Measurements from ENCODE around the gene HYAL3.
"Not testable (repeated sequence)": the region's sequence is repeated elsewhere in the genome, so short reads cannot be mapped to it uniquely, and the experiment has no call there.

HYAL3 gene

GRCh38 chr3:50312041-50312440 is 12.8 kb upstream of the HYAL3 start:
- DNase-seq: not testable (repeated sequence)

GRCh38 chr3:50304601-50305000 is 5.4 kb upstream of the HYAL3 start:
- DNase-seq: no peak

GRCh38 chr3:50303013-50303815 is 4.0 kb upstream of the HYAL3 start, which contains the start of gene HYAL1:
TSS of gene HYAL1 (minus strand) at chr3:50303574. CDS start at chr3:50302956, 618 bp downstream.
- no peak for DNase-seq

GRCh38 chr3:50302095-50303012 is 3.1 kb upstream of the HYAL3 start:
- no peak for DNase-seq

GRCh38 chr3:50300681-50301254 is 1.6 kb upstream of the HYAL3 start:
- DNase-seq: no peak

GRCh38 chr3:50299929-50300680 is 900 bp upstream of the HYAL3 start:
- DNase-seq: peak in 1 of 5 donors; percentile 36

GRCh38 chr3:50299638-50299928 is 378 bp upstream of the HYAL3 start:
- no peak for DNase-seq

- peak in 1 of 5 donors; percentile 36 for DNase-seq
These were observed 1.1 kb downstream of the HYAL3 start for GRCh38 chr3:50297896-50298725.

- no peak for DNase-seq
These were observed 1.8 kb downstream of the HYAL3 start for GRCh38 chr3:50297384-50297775.

- DNase-seq: no peak
These were observed 2.4 kb downstream of the HYAL3 start for GRCh38 chr3:50296721-50297383.

- DNase-seq: no peak
These were observed 3.4 kb downstream of the HYAL3 start for GRCh38 chr3:50295553-50296431.

- no peak for DNase-seq
These were observed 4.5 kb downstream of the HYAL3 start for GRCh38 chr3:50294492-50295403.

GRCh38 chr3:50294089-50294488 is 5.1 kb downstream of the HYAL3 start:
- no peak for DNase-seq

GRCh38 chr3:50293079-50293801 is 6.0 kb downstream of the HYAL3 start:
- no peak for DNase-seq

- peak; percentile 90 to 98 (median 94) for DNase-seq
These were observed 6.8 kb downstream of the HYAL3 start, which contains the start of gene IFRD2 for GRCh38 chr3:50292159-50293078. TSS of gene IFRD2 (minus strand) at chr3:50292429. CDS start at chr3:50292274, 155 bp downstream.

- no peak for DNase-seq
These were observed 9.0 kb downstream of the HYAL3 start for GRCh38 chr3:50290161-50290641.

- no peak for DNase-seq
These were observed 10.1 kb downstream of the HYAL3 start for GRCh38 chr3:50289130-50289529.
